GM21423 (cell line): ENCODE data around the gene CACNA1A.
"Not testable (repeated sequence)": the region's sequence is repeated elsewhere in the genome, so short reads cannot be mapped to it uniquely, and the experiment has no call there.

Experiments used
- ATAC-seq: cut with Tn5 transposase; IDR thresholded peaks from one replicate; pipeline ENCODE4 v1.9.1; 2021; ENCODE audit warnings: mild to moderate bottlenecking, moderate library complexity; ENCODE audit not compliant: unreplicated experiment

CACNA1A gene

GRCh38 chr19:13366529-13367143 lies 139.6 kb downstream of the CACNA1A start:
- no peak for ATAC-seq

GRCh38 chr19:13363954-13364353 lies 142.3 kb downstream of the CACNA1A start:
- ATAC-seq: no peak

- no peak for ATAC-seq
Measured at GRCh38 chr19:13363245-13363644, 143.0 kb downstream of the CACNA1A start.

- no peak for ATAC-seq
Measured at GRCh38 chr19:13362668-13363067, 143.6 kb downstream of the CACNA1A start.

GRCh38 chr19:13361726-13362125 lies 144.6 kb downstream of the CACNA1A start:
- not testable (repeated sequence) for ATAC-seq

- no peak for ATAC-seq
Measured at GRCh38 chr19:13356686-13357280, 149.5 kb downstream of the CACNA1A start.

GRCh38 chr19:13356185-13356584 lies 150.1 kb downstream of the CACNA1A start:
- ATAC-seq: no peak

GRCh38 chr19:13355356-13355755 lies 150.9 kb downstream of the CACNA1A start:
- no peak for ATAC-seq

- ATAC-seq: no peak
Measured at GRCh38 chr19:13353625-13354024, 152.7 kb downstream of the CACNA1A start.

- no peak for ATAC-seq
Measured at GRCh38 chr19:13350759-13351158, 155.5 kb downstream of the CACNA1A start.

- no peak for ATAC-seq
Measured at GRCh38 chr19:13350072-13350471, 156.2 kb downstream of the CACNA1A start.

- ATAC-seq: no peak
Measured at GRCh38 chr19:13347367-13347766, 158.9 kb downstream of the CACNA1A start.

GRCh38 chr19:13343514-13343913 lies 162.8 kb downstream of the CACNA1A start:
- no peak for ATAC-seq

GRCh38 chr19:13342672-13343071 lies 163.6 kb downstream of the CACNA1A start:
- no peak for ATAC-seq

GRCh38 chr19:13339869-13340268 lies 166.4 kb downstream of the CACNA1A start:
- no peak for ATAC-seq

GRCh38 chr19:13337181-13337580 lies 169.1 kb downstream of the CACNA1A start:
- ATAC-seq: no peak

GRCh38 chr19:13334801-13335481 lies 171.3 kb downstream of the CACNA1A start:
- no peak for ATAC-seq

GRCh38 chr19:13330285-13330684 lies 176.0 kb downstream of the CACNA1A start:
- no peak for ATAC-seq

GRCh38 chr19:13329766-13330165 lies 176.5 kb downstream of the CACNA1A start:
- ATAC-seq: no peak

- ATAC-seq: no peak
Measured at GRCh38 chr19:13328241-13328640, 178.0 kb downstream of the CACNA1A start.

GRCh38 chr19:13319526-13319925 lies 186.8 kb downstream of the CACNA1A start:
- ATAC-seq: no peak

GRCh38 chr19:13318190-13318589 lies 188.1 kb downstream of the CACNA1A start:
- ATAC-seq: no peak
